ENCODE measurements around the gene ELP4.
"Not testable (repeated sequence)": the region's sequence is repeated elsewhere in the genome, so short reads cannot be mapped to it uniquely, and the experiment has no call there.

Gene ELP4

GRCh38 chr11:31509429-31510345 is at the start of gene ELP4, which contains the start of gene IMMP1L:
TSS of gene ELP4 (plus strand) at chr11:31509767. CDS start at chr11:31509785, 18 bp downstream.
TSS of gene IMMP1L (minus strand) at chr11:31509622. CDS start at chr11:31463276, 46,346 bp downstream.
- DNase-seq, result peak; percentile 97

DNA sequence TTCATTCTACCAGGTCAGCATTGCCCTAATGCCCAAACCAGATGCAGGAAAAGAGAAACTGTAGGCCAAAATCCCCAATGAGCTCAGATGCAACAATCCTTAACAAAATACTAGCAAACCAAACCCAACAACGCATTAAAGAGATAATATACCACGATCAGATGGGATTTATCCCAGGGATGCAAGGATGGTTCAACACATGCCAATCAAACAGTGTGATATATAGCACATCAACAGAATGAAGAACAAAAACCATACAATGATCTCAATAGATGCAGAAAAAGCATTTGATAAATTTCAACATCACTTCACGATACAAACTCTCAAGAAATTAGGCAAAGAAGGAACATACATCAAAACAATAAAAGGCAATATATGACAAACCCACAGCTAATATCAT is 45.1 kb upstream of the ELP4 start:
- DNase-seq, result no peak

GRCh38 chr11:31474083-31474482 is 35.5 kb upstream of the ELP4 start:
- DNase-seq, result no peak

DNA sequence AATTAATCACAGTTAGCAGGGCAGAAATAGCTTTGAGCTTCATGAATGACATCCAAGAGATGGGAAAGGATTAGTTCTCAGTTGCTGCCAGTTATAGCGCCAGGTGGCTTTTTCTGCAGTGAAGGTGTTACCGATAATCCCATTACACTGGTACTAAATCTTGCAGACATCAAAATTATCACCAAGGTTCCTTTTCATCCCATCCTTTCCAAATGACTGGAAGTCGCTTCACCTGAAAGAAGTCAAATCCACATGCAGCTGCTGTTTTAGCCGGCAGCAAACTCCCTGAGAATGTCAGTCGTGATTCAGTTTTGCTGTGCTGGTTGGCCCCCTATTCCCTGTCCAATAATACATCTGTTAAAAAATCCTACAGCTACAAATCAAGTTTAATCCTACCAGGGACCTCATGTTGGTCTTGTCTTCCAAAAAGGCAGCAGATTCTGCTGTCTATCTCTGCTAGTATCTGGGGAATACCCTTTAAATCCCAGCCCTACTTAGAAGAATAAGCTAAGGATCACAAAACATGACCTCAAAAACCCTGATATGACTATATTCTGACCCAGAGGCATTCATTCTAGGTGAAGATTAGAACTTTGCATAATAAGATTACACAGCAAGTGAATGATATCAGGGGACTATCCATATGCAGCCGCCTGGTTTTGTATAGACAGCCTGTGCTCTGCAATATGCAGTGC is 31.9 kb upstream of the ELP4 start:
- no peak for DNase-seq

DNA sequence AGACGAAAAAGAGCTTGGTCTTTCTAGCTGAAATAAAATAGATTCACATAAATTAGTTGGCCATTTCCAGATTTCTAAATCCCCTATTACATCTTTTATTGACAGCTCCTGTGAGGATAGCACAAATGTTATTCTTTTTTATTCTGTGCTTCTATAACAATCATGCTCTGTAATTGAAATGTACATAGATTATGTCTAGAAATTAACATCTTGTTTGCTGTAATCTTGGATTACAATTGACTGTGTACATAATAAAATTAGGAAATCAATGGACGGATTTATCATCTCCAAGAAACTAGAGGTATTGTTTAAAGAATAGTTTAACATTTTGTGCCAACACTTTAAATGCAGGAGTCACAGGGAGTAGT is 31.4 kb upstream of the ELP4 start:
- DNase-seq, result no peak

GRCh38 chr11:31479066-31479465 is 30.5 kb upstream of the ELP4 start:
- DNase-seq, result no peak

- no peak for DNase-seq
Measured at GRCh38 chr11:31480930-31481329, 28.6 kb upstream of the ELP4 start.

GRCh38 chr11:31484497-31484896 is 25.1 kb upstream of the ELP4 start:
- DNase-seq, result no peak

- peak; percentile 63 for DNase-seq
Measured at GRCh38 chr11:31487848-31488247, 21.7 kb upstream of the ELP4 start.

DNA sequence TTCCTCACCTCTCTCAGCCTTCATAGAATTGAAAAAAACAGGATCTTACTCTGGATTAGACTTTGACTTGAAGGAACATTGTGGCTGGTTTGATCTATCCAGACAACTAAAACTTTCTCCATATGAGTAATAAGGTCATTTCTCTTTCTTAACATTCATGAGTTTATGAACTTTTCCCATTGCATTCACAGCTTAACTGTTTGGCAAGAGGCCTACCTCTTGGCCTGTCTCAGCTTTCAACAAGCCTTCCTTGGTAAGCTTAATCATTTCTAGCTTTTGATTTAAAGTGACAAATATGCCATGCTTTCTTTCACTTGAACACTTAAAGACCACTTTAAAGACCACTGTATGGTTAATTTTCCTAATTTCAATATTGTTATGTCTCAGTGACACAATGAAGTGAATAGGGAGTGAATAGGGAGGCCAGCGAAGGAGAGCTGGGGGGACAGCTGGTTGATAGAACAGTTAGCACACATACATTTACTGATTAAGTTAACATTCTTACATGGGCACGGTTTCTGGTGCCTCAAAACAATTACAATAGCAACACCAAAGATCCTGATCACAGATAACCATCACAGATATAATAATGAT is 17.1 kb upstream of the ELP4 start:
- no peak for DNase-seq

GRCh38 chr11:31493235-31493634 is 16.3 kb upstream of the ELP4 start:
- DNase-seq, result no peak

DNA sequence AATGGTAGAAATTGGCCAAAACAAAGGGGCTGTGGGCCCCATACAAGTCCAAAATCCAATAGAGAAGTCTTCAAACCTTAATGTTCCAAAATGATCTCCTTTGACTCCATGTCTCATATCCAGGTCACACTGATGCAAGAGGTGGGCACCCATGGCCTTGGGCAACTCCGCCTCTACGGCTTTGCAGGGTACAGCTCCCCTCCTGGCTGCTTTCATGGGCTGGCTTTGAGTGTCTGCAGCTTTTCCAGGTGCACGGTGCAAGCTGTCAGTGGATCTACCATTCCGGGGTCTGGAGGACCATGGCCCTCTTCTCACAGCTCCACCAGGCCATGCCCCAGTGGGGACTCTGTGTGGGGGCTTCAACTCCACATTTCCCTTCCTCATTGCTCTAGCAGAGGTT is 15.8 kb upstream of the ELP4 start:
- not testable (repeated sequence) for DNase-seq

- DNase-seq, result no peak
Measured at GRCh38 chr11:31499576-31500178, 9.9 kb upstream of the ELP4 start.

GRCh38 chr11:31500560-31500959 is 9.0 kb upstream of the ELP4 start:
- DNase-seq, result no peak

DNA sequence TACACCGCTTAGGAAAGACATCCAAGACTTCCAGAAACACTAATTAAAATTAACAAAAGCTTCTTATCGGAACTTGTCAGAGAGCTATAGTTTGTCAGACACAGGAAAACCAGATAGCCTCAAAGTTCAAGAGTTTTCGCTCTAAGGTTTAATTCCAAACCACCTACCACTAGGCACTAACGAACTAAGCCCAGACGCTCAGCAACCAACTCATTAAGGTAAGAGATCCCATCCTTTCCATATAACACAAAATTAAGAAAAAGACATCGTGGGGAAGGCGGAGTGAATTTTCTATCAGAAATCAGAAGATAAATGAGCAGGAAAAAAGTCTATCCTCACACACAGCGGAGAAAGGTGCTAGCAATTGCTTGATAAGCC is 527 bp upstream of the ELP4 start:
- DNase-seq, result no peak

- DNase-seq, result no peak
Measured at GRCh38 chr11:31512117-31512516, 2.5 kb downstream of the ELP4 start.

DNA sequence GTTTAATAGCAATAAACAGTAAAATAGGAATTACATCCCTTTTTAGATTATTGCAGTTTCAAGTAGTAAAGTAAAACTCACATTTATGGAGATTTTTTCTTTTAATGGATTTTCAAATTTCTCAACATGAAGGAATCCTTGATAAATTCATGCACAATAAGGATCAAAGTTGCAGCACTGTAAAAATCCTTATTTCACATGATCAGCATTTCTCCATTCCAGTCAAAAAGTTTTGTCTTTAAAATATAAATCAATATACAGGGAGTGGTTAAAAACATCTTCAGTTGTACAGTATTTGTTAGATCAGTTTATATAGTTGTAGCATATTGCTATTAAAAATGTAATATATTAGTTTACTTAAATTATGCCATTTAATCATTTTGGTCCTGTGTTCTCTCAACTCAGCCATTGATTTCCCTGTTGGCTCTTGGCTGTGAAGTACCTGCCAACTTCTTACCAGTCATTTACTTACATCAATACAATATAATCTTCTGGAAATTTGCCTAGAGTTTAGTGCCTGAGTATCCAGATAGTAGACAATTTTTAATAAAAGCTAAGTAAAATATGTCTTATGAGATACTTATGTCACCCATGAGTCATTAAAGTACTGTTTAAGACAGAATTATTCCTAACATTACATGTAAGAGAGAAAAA is 12.1 kb downstream of the ELP4 start:
- no peak for DNase-seq

GRCh38 chr11:31529189-31529588 is 19.6 kb downstream of the ELP4 start:
- no peak for DNase-seq

- no peak for DNase-seq
Measured at GRCh38 chr11:31529701-31530100, 20.1 kb downstream of the ELP4 start.

DNA sequence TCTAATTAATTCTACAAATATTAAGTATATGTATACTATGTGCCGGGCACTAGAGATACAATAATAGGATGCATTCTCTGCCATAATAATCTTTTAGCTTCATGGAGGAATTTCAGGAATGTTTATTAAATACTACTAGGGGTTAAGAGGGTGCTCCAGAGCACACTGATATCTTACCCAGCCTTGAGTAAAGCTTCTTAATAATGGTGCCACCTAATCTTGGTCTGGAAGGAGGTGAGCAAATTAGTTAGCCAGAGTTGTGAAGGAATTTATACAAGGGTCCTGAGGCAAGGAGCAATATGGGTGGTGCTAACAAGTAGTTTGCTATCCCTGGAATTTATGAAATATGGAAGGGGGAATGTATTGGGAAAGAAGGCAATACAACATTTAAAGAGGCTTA is 21.7 kb downstream of the ELP4 start:
- DNase-seq, result no peak

DNA sequence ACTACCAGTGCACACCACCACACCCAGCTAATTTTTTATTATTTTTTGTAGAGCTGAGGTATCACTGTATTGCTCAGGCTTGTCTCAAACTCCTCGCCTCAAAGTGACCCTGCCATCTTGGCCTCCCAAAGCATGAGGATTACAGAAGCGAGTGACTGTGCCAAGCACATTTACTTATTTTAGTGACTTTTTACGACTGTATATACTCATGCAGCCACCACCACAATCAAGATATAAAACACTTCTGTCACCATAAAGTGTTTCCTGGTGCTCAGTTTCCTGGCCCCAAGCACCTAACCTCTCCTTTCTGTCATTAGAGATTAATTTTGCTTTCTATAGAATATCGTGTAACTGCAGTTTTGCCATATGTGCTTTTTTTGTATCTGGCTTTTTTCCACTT is 25.9 kb downstream of the ELP4 start:
- DNase-seq, result no peak

DNA sequence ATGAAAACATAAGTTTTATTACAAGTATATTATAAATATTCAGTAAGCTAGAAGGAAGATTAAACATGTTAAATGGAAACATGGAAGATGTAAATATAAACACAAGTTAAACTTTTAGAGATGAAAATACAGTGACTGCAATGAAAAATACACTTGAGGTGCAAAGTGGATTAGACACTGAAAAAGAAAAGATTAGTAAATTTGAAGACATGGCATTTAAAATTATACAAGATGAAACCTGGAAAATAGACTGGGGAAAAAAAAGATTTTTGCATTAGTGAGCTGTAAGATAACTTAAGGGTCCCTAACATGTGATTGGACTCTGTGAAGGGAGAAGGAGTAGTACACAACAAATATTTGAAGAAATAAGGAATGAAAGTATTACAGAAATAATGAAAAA is 33.3 kb downstream of the ELP4 start:
- DNase-seq, result no peak

GRCh38 chr11:31555938-31556337 is 46.4 kb downstream of the ELP4 start:
- no peak for DNase-seq
